Middle frontal gyrus (tissue), 1 donor: ENCODE measurements around the gene PPM1E.

ENCODE experiments used
- DNase-seq: peaks from one replicate; pipeline ENCODE4 v3.0.0-alpha.2; 2015; ENCODE audit warnings: low spot score; ENCODE audit errors: extremely low spot score

PPM1E gene

DNA sequence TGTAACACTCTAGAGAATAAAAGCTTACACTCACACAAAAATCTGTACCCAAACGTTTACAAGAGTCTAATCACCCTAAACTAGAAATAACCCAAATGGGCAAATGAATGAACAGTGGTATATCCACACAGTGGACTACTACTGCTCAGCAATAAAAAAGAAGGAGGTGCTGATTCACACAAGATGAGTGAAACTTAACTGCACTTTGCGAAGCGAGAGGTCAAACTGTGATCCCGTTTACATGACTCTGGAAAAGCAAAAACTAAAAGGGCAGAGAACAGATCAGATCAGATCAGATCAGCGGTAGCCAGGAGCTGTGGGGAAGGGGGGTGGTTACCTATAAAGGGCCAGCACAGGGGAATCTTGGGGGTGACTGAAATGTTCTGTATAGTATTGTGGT is 237.7 kb downstream of the PPM1E start:
- no peak for DNase-seq

DNA sequence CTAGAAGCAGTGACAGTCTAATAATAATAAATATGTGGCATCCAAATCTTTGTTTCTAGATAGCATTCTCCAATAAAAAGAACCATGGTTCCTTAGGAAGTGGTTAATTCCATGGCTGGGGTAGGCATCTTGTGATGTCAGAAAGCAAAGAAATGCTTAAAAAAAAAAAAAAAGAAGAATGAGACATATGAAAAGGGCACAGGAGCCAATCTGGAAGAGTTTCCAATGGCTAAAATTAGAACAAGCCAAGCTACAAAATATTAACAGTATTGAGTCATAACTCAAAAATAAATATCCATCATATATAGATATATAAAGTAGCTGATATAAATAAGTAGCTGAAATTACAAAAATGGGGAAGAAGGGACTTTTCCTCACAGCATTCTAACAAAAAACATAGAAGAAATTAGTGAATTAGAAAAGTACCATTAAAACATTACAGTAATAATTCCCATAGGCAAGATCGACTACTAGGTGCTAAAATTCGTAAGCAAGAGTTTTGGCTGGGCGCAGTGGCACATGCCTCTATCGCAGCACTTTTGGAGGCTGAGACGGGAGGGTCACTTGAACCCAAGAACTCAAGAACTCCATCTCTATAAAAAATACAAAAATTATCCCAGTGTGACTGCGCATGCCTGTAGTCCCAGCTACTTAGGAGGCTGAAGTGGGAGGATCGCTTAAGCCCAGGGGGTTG is 239.7 kb downstream of the PPM1E start:
- DNase-seq = no peak

GRCh38 chr17:58996968-58997367 is 241.3 kb downstream of the PPM1E start:
- no peak for DNase-seq

GRCh38 chr17:58997756-58998553 is 242.3 kb downstream of the PPM1E start:
- DNase-seq = no peak

- no peak for DNase-seq
Measured at GRCh38 chr17:58998871-58999270, 243.2 kb downstream of the PPM1E start.

DNA sequence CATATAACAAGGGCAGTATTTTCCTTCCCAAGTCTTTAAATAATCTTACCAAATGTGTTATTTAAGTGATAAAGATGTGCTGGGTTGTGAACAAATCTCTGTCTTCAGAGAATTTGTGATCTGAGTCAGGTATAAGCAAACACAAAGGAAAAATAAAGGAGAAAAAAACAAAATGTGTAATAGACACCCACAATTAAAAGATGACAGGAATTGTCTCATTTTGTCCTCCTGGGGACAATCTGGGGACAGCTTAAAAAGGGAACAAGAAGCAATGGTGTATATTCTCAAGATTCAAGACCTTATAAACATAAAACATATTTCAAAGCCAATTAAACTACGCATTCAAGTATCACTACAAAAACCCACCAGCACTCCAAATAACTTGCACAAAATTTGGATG is 243.8 kb downstream of the PPM1E start:
- no peak for DNase-seq

DNA sequence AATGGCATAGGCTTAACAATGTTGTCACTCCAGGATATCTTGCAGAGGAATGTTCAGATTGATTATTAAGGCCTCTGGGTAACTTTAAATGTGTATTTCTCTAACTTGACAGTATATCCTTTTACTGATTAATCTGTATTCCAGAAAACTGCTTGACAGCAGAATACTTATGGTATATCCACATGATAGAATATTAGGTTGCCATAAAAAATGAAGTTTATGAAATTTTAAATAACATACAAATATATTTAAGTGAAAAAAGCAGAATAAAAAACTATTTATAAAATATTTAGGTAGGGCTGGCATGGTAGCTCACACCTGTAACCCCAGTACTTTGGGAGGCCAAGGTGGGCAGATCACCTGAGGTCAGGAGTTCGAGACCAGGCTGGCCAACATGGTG is 244.4 kb downstream of the PPM1E start:
- DNase-seq = no peak

- no peak for DNase-seq
Measured at GRCh38 chr17:59001158-59001814, 245.6 kb downstream of the PPM1E start.

DNA sequence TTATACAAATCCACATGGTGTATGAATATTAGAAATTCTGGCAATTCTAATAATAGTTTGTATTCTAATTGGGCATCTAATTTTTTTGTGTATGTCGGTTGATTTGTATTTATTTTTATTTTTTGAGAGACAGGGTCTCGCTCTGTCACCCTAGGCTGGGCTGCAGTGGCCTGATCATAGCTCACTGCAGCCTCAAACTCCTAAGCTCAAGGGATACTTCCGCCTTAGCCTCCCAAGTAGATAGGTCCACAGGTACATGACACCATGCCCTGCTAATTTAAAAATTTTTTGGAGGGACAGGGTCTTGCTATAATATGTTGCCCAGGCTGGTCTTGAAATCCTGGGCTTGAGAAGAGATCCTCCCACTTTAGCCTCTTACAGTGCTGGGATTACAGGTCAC is 246.5 kb downstream of the PPM1E start:
- no peak for DNase-seq

DNA sequence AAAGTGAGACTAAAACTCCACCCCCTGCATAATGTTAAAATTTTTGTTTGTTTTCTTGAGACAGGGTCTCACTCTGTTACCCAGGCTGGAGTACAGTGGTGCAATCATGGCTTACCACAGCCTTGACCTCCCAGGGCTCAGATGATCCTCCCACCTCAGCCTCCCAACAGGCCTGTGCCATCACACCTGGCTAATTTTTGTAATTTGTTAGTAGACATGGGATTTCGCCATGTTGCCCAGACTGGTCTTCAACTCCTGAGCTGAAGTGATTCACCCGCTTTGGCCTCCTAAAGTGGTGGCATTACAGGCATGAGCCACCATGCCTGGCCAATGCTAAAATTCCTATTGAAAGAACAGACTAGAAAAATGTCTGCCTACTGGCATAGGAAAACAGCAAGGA is 247.2 kb downstream of the PPM1E start:
- DNase-seq = no peak

GRCh38 chr17:59003860-59004259 is 248.2 kb downstream of the PPM1E start:
- no peak for DNase-seq

- peak; percentile 70 for DNase-seq
Measured at GRCh38 chr17:59004338-59005111, 248.9 kb downstream of the PPM1E start.

DNA sequence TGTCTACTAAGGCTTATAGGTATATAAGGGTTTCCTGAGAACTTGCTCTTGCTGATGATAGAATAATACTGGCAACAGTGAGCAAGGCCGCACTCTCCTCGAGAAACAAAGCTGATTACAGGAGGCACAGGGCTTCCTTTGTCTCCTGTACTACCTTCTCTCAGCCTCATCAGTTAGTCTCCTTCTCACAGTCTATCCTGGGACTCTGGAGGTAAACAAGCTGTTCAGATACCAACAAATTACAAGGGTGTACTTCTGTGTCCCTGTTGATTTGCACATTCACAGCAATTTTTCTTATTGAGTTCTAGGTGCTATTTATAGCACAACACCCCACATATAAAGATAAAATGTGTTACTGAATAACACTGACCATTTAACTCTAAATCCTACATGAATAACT is 252.3 kb downstream of the PPM1E start:
- DNase-seq = no peak

- no peak for DNase-seq
Measured at GRCh38 chr17:59008737-59009136, 253.1 kb downstream of the PPM1E start.

DNA sequence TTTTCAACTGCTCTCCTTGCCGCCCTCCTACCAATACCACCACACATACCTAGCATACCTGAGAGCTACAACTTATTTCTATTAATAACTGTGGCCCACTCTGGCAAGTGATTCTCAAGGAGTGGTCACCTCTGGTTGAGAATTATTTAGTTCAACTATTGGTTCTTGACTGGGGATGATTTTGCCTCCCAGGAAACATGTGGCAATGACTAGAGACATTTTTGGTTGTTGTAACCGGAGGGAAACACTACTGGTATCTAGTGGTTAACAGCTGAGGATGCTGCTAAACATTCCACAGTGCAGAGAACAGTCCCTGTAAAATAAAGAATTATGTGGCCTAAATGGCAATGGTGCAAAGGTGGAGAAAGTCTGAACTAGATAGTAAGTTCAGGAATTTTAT is 254.4 kb downstream of the PPM1E start:
- DNase-seq = no peak

GRCh38 chr17:59011975-59012374 is 256.3 kb downstream of the PPM1E start:
- DNase-seq = no peak

- no peak for DNase-seq
Measured at GRCh38 chr17:59018019-59018418, 262.4 kb downstream of the PPM1E start.

GRCh38 chr17:59024916-59025315 is 269.3 kb downstream of the PPM1E start:
- DNase-seq = no peak

- no peak for DNase-seq
Measured at GRCh38 chr17:59026176-59026939, 270.7 kb downstream of the PPM1E start.

- DNase-seq = no peak
Measured at GRCh38 chr17:59027750-59028149, 272.1 kb downstream of the PPM1E start.

- no peak for DNase-seq
Measured at GRCh38 chr17:59028328-59028727, 272.7 kb downstream of the PPM1E start.
